ENCODE data around the gene ITM2B.

The ITM2B gene

DNA sequence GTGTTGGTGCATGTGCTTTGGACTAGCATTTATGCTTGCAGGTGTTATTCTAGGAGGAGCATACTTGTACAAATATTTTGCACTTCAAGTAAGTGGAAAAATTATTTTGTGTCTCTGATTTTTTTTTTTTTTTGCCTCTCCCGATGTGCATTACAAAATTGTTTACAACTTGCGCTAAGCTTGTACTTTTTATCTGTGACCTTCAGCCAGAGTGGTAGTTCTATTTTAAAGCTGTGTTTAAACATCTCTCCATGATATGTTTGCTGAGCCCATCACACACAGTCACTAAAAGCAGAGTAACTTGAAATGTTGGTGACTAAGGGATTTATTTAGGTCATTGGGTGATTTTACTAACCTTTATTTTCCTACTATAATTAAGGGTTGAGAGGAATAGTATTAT lies 20.8 kb downstream of the ITM2B start:
- no peak for TF ChIP-seq CREB1 (IDR thresholded peaks at IDR 0.05; ENCODE audit: low read depth)
- TF ChIP-seq, protein P1, sequence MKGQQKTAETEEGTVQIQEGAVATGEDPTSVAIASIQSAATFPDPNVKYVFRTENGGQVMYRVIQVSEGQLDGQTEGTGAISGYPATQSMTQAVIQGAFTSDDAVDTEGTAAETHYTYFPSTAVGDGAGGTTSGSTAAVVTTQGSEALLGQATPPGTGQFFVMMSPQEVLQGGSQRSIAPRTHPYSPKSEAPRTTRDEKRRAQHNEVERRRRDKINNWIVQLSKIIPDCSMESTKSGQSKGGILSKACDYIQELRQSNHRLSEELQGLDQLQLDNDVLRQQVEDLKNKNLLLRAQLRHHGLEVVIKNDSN (IDR thresholded peaks at IDR 0.05), result no peak
- no peak for TF ChIP-seq TAF1 (IDR thresholded peaks at IDR 0.05; ENCODE audit: low read depth)
- no peak for TF ChIP-seq FOXM1 (IDR thresholded peaks at IDR 0.05; ENCODE audit: borderline replicate concordance, low read depth)
- TF ChIP-seq TEAD4 (IDR thresholded peaks at IDR 0.05), result no peak
- no peak for TF ChIP-seq YY1 (IDR thresholded peaks at IDR 0.05; ENCODE audit: low read depth)

DNA sequence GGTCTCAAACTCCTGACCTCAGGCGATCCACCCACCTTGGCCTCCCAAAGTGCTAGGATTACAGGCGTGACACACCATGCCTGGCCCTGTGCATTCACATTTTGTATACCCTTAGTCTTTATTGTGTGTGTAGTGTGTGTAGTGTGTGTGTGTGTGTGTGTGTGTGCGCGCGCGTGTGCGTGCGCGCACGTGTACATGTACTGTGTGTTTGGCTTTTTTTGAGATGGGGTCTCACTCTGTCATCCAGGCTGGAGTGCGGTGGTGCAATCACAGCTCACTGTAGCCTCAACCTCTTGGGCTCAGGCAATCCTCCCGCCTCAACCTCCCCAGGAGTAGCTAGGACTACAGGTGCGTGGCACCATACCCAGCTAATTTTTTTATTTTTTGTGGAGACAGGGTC lies 22.1 kb downstream of the ITM2B start:
- TF ChIP-seq, protein P1 (IDR thresholded peaks at IDR 0.05), result no peak
- no peak for TF ChIP-seq EP300 (IDR thresholded peaks at IDR 0.05; ENCODE audit: borderline replicate concordance)
- TF ChIP-seq, protein P2, sequence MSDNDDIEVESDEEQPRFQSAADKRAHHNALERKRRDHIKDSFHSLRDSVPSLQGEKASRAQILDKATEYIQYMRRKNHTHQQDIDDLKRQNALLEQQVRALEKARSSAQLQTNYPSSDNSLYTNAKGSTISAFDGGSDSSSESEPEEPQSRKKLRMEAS (IDR thresholded peaks at IDR 0.05), result no peak
- TF ChIP-seq RAD21 (IDR thresholded peaks at IDR 0.05; ENCODE audit: low read depth), result no peak
- no peak for TF ChIP-seq EGR1 (IDR thresholded peaks at IDR 0.05)
- TF ChIP-seq FOXM1 (IDR thresholded peaks at IDR 0.05; ENCODE audit: borderline replicate concordance, low read depth), result no peak
- TF ChIP-seq NFIC (IDR thresholded peaks at IDR 0.05), result no peak
- no peak for TF ChIP-seq TAF1 (IDR thresholded peaks at IDR 0.05; ENCODE audit: low read depth)
- no peak for TF ChIP-seq ZBTB7A (IDR thresholded peaks at IDR 0.05; ENCODE audit: low read depth)
- no peak for TF ChIP-seq CREB1 (IDR thresholded peaks at IDR 0.05; ENCODE audit: low read depth)
- TF ChIP-seq CEBPB (IDR thresholded peaks at IDR 0.05), result no peak
- TF ChIP-seq TCF12 (IDR thresholded peaks at IDR 0.05; ENCODE audit: low read depth), result no peak
- TF ChIP-seq, protein P3, sequence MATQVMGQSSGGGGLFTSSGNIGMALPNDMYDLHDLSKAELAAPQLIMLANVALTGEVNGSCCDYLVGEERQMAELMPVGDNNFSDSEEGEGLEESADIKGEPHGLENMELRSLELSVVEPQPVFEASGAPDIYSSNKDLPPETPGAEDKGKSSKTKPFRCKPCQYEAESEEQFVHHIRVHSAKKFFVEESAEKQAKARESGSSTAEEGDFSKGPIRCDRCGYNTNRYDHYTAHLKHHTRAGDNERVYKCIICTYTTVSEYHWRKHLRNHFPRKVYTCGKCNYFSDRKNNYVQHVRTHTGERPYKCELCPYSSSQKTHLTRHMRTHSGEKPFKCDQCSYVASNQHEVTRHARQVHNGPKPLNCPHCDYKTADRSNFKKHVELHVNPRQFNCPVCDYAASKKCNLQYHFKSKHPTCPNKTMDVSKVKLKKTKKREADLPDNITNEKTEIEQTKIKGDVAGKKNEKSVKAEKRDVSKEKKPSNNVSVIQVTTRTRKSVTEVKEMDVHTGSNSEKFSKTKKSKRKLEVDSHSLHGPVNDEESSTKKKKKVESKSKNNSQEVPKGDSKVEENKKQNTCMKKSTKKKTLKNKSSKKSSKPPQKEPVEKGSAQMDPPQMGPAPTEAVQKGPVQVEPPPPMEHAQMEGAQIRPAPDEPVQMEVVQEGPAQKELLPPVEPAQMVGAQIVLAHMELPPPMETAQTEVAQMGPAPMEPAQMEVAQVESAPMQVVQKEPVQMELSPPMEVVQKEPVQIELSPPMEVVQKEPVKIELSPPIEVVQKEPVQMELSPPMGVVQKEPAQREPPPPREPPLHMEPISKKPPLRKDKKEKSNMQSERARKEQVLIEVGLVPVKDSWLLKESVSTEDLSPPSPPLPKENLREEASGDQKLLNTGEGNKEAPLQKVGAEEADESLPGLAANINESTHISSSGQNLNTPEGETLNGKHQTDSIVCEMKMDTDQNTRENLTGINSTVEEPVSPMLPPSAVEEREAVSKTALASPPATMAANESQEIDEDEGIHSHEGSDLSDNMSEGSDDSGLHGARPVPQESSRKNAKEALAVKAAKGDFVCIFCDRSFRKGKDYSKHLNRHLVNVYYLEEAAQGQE (IDR thresholded peaks at IDR 0.05; ENCODE audit: low read depth), result no peak
- no peak for TF ChIP-seq YY1 (IDR thresholded peaks at IDR 0.05; ENCODE audit: low read depth)
- no peak for TF ChIP-seq TEAD4 (IDR thresholded peaks at IDR 0.05)

DNA sequence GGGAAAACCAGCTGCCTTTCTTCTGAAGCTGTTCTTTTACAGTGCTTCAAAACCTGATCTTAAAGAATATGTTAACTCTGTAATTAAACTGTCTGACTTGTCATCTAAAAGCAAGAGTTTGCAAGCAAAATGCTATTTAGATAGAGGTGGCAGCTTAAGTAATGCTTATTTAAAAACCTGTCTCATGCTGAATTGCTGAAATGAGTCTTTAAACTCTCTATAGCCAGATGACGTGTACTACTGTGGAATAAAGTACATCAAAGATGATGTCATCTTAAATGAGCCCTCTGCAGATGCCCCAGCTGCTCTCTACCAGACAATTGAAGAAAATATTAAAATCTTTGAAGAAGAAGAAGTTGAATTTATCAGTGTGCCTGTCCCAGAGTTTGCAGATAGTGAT lies 22.9 kb downstream of the ITM2B start:
- no peak for TF ChIP-seq TCF12 (IDR thresholded peaks at IDR 0.05; ENCODE audit: low read depth)
- TF ChIP-seq, protein P1 (IDR thresholded peaks at IDR 0.05), result no peak
- TF ChIP-seq TEAD4 (IDR thresholded peaks at IDR 0.05), result no peak
- no peak for TF ChIP-seq YY1 (IDR thresholded peaks at IDR 0.05; ENCODE audit: low read depth)
- TF ChIP-seq, protein P2 (IDR thresholded peaks at IDR 0.05), result no peak

DNA sequence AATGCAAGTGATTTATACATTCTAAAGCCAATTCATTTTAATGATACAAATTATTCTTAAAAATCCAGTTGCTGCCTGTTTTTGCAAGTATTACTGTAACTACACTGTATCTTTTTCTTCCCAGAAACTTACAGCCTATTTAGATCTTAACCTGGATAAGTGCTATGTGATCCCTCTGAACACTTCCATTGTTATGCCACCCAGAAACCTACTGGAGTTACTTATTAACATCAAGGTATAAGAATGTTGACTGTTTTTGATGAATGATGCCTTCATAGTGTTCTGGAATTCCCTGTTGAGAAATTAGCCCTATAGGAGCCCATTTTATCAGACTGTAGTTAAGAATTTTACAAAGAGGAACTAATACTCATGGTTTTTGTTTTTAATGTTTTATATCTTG lies 25.0 kb downstream of the ITM2B start:
- TF ChIP-seq, protein P1 (IDR thresholded peaks at IDR 0.05), result no peak
- TF ChIP-seq CEBPB (IDR thresholded peaks at IDR 0.05) (no peak), FOXM1 (IDR thresholded peaks at IDR 0.05; ENCODE audit: borderline replicate concordance, low read depth) (no peak), NFIC (IDR thresholded peaks at IDR 0.05) (no peak), RAD21 (IDR thresholded peaks at IDR 0.05; ENCODE audit: low read depth) (no peak), ZBTB7A (IDR thresholded peaks at IDR 0.05; ENCODE audit: low read depth) (no peak)
- TF ChIP-seq, protein P2 (IDR thresholded peaks at IDR 0.05), result no peak

DNA sequence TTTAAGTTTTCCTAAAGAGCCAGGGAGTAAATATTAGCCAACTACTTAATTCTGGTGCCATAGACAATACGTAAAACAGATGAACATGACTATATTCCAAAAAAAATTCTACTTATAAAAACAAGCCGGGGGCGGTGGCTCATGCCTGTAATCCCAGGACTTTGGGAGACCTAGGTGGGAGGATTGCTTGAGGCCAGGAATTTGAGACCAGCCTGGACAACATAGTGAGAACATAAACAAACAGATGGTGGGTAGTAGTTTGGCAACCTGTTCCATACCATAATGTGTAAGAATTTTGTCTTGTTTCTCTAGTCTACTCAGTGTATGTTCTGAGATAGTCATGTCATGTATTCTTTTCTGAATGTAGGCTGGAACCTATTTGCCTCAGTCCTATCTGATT lies 25.4 kb downstream of the ITM2B start:
- TF ChIP-seq TEAD4 (IDR thresholded peaks at IDR 0.05) (no peak), FOXM1 (IDR thresholded peaks at IDR 0.05; ENCODE audit: borderline replicate concordance, low read depth) (no peak), NFIC (IDR thresholded peaks at IDR 0.05) (no peak), TCF12 (IDR thresholded peaks at IDR 0.05; ENCODE audit: low read depth) (no peak)
- TF ChIP-seq, protein P3 (IDR thresholded peaks at IDR 0.05; ENCODE audit: low read depth), result no peak

DNA sequence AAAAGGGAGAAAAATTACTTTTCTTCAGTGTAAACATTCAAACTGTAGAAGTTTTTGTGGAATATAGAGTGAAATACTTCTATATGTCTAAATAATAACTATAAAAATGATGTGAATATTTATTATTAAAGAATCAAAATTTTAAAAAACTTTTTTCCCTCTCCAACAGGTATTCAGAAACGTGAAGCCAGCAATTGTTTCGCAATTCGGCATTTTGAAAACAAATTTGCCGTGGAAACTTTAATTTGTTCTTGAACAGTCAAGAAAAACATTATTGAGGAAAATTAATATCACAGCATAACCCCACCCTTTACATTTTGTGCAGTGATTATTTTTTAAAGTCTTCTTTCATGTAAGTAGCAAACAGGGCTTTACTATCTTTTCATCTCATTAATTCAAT lies 28.0 kb downstream of the ITM2B start:
- TF ChIP-seq EGR1 (IDR thresholded peaks at IDR 0.05) (no peak), EP300 (IDR thresholded peaks at IDR 0.05; ENCODE audit: borderline replicate concordance) (no peak), CEBPB (IDR thresholded peaks at IDR 0.05) (peak; percentile 56)
